Measurements from ENCODE around the gene CACNA1C. TPM values are rescaled to one million over a fixed set of nuclear protein-coding genes. Genes with fewer than 3 reads are reported as not detected.

CACNA1C gene
- polyA plus RNA-seq, 1 of the 3 experiments (the other 2 are of a cell fraction) = 1.5 TPM

DNA sequence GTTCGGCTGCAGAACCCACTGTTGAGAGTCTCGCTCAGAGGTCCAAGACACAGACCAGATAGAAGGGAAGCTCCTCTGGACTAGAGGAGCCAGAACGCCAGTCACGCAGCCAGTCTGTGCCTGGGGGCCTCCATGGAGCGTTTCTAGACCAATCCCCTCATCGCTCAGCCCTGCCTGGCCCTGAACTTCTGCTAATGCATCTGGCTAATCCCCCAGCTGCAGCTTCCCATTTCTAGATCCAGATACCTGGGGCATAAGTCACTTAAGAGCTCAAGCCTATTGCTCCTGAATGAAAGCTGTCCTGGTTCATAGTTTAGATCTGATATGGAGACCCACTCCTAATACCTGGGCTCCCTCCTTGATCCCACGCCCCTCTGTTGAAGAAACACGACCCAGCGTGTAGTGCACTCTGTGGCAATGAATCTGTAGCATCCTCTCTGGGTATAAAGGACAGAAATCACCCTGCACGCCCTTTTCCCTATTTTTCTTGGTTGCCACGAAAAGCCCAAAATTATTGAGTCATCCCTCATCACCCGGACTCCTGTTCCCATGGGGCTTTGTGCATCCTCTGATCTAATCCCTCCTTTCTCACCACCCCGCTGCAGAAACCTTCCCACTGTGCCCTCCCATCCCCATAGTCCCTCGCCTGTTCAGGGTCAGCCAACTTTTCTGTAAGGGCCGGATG, 400.4 kb downstream of the CACNA1C start:
- TF ChIP-seq MEF2A (IDR thresholded peaks at IDR 0.05; ENCODE audit: borderline replicate concordance, low read depth) (no peak), IRF3 (IDR thresholded peaks at IDR 0.05; ENCODE audit: low read depth, low read length) (no peak), SIN3A (IDR thresholded peaks at IDR 0.05; ENCODE audit: borderline replicate concordance, low read depth, low read length) (no peak), RAD21 (IDR thresholded peaks at IDR 0.05; ENCODE audit: low read length) (no peak), EP300 (IDR thresholded peaks at IDR 0.05; ENCODE audit: borderline replicate concordance in 1 of 2, low read depth in 1 of 2, low read length in 1 of 2) (no peak), TEAD4 (IDR thresholded peaks at IDR 0.05; ENCODE audit: borderline replicate concordance, insufficient read depth) (no peak), FOXM1 (IDR thresholded peaks at IDR 0.05; ENCODE audit: low read depth) (no peak), NFIC (IDR thresholded peaks at IDR 0.05; ENCODE audit: borderline replicate concordance) (no peak), USF1 (IDR thresholded peaks at IDR 0.05; ENCODE audit: borderline replicate concordance, low read depth) (no peak), GABPA (IDR thresholded peaks at IDR 0.05; ENCODE audit: low read depth) (no peak), RXRA (IDR thresholded peaks at IDR 0.05; ENCODE audit: borderline replicate concordance, low read depth) (no peak), FOXJ3 (CRISPR knock-in tag; IDR thresholded peaks at IDR 0.05) (no peak), TAF1 (IDR thresholded peaks at IDR 0.05; ENCODE audit: borderline replicate concordance, low read depth, low read length) (no peak), RCOR1 (IDR thresholded peaks at IDR 0.05; ENCODE audit: low read length) (no peak)
- Histone ChIP-seq H3K9me2 (no peaks in the 10 kb centered on the region), H3K4me2 (no peak overlapping the region), H3K4me1 (ENCODE audit: control insufficient read depth in 1 of 2, insufficient read depth in 2 of 2, low read depth in 1 of 2, low read length in 1 of 2) (no peaks in the 10 kb centered on the region; a peak in 1 of 4 replicates), H3K4me3 (ENCODE audit: low read depth in 2 of 2, low read length in 1 of 2) (no peak overlapping the region), H3K9ac (no peak overlapping the region), H3K9me3 (no peaks in the 10 kb centered on the region), H3F3A (replicated peaks; ENCODE audit: insufficient read depth) (no peaks in the 10 kb centered on the region), H3K27ac (ENCODE audit: low read depth in 2 of 2, low read length in 1 of 2) (no peak overlapping the region), H3K79me2 (ENCODE audit: insufficient read depth) (no peaks in the 10 kb centered on the region), H3K27me3 (ENCODE audit: insufficient read depth) (no peaks in the 10 kb centered on the region), H2AFZ (ENCODE audit: low read depth) (no peak overlapping the region), H4K20me1 (ENCODE audit: insufficient read depth) (no peaks in the 10 kb centered on the region), H3K36me3 (replicated peaks in 1 of 2; ENCODE audit: control insufficient read depth in 1 of 2, insufficient read depth in 2 of 2, low read length in 1 of 2) (no peaks in the 10 kb centered on the region)
- ChIA-PET CTCF (no interaction called here), POLR2A (no interaction called here)
- 51% methylated on average over 11 of the region's 15 CpGs for WGBS (ENCODE audit: low lambda C conversion rate)
- DNase-seq = no peak

GRCh38 chr12:2453761-2454090, 400.9 kb downstream of the CACNA1C start:
- ChIA-PET CTCF (no interaction called here), POLR2A (no interaction called here)
- Histone ChIP-seq H3K9ac (no peak overlapping the region), H4K20me1 (ENCODE audit: insufficient read depth) (no peaks in the 10 kb centered on the region), H3K9me2 (no peaks in the 10 kb centered on the region), H3K4me3 (ENCODE audit: low read depth in 2 of 2, low read length in 1 of 2) (no peak overlapping the region), H3K36me3 (replicated peaks in 1 of 2; ENCODE audit: control insufficient read depth in 1 of 2, insufficient read depth in 2 of 2, low read length in 1 of 2) (no peaks in the 10 kb centered on the region), H3K4me1 (ENCODE audit: control insufficient read depth in 1 of 2, insufficient read depth in 2 of 2, low read depth in 1 of 2, low read length in 1 of 2) (no peaks in the 10 kb centered on the region; a peak in 1 of 4 replicates), H3F3A (replicated peaks; ENCODE audit: insufficient read depth) (no peaks in the 10 kb centered on the region), H3K27me3 (ENCODE audit: insufficient read depth) (no peaks in the 10 kb centered on the region), H3K27ac (ENCODE audit: low read depth in 2 of 2, low read length in 1 of 2) (no peak overlapping the region), H2AFZ (ENCODE audit: low read depth) (no peak overlapping the region), H3K4me2 (no peak overlapping the region), H3K79me2 (ENCODE audit: insufficient read depth) (no peaks in the 10 kb centered on the region), H3K9me3 (no peaks in the 10 kb centered on the region)
- DNase-seq = no peak
- TF ChIP-seq GATA2 (CRISPR knock-in tag; IDR thresholded peaks at IDR 0.05) (no peak), USF1 (IDR thresholded peaks at IDR 0.05; ENCODE audit: borderline replicate concordance, low read depth) (no peak), JUND (IDR thresholded peaks at IDR 0.05) (no peak), RCOR1 (IDR thresholded peaks at IDR 0.05; ENCODE audit: low read length) (no peak), FOSL2 (IDR thresholded peaks at IDR 0.05; ENCODE audit: borderline replicate concordance, low read depth) (no peak), RFX5 (IDR thresholded peaks at IDR 0.05; ENCODE audit: low read length) (no peak), SIN3A (IDR thresholded peaks at IDR 0.05; ENCODE audit: borderline replicate concordance, low read depth, low read length) (no peak), MXI1 (IDR thresholded peaks at IDR 0.05; ENCODE audit: low read depth, low read length) (no peak), TCF12 (IDR thresholded peaks at IDR 0.05) (no peak), FOXJ3 (CRISPR knock-in tag; IDR thresholded peaks at IDR 0.05) (no peak), GABPA (IDR thresholded peaks at IDR 0.05; ENCODE audit: low read depth) (no peak)
- TF ChIP-seq, protein P1, sequence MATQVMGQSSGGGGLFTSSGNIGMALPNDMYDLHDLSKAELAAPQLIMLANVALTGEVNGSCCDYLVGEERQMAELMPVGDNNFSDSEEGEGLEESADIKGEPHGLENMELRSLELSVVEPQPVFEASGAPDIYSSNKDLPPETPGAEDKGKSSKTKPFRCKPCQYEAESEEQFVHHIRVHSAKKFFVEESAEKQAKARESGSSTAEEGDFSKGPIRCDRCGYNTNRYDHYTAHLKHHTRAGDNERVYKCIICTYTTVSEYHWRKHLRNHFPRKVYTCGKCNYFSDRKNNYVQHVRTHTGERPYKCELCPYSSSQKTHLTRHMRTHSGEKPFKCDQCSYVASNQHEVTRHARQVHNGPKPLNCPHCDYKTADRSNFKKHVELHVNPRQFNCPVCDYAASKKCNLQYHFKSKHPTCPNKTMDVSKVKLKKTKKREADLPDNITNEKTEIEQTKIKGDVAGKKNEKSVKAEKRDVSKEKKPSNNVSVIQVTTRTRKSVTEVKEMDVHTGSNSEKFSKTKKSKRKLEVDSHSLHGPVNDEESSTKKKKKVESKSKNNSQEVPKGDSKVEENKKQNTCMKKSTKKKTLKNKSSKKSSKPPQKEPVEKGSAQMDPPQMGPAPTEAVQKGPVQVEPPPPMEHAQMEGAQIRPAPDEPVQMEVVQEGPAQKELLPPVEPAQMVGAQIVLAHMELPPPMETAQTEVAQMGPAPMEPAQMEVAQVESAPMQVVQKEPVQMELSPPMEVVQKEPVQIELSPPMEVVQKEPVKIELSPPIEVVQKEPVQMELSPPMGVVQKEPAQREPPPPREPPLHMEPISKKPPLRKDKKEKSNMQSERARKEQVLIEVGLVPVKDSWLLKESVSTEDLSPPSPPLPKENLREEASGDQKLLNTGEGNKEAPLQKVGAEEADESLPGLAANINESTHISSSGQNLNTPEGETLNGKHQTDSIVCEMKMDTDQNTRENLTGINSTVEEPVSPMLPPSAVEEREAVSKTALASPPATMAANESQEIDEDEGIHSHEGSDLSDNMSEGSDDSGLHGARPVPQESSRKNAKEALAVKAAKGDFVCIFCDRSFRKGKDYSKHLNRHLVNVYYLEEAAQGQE (IDR thresholded peaks at IDR 0.05; ENCODE audit: low read depth, low read length) = no peak
- TF ChIP-seq, protein P2, sequence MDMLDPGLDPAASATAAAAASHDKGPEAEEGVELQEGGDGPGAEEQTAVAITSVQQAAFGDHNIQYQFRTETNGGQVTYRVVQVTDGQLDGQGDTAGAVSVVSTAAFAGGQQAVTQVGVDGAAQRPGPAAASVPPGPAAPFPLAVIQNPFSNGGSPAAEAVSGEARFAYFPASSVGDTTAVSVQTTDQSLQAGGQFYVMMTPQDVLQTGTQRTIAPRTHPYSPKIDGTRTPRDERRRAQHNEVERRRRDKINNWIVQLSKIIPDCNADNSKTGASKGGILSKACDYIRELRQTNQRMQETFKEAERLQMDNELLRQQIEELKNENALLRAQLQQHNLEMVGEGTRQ (IDR thresholded peaks at IDR 0.05; ENCODE audit: borderline replicate concordance, low read depth, low read length) = no peak
